ENCODE data around the gene TPO.
A peak's percentile ranks its signal among the peaks of the same experiment; 100 is the strongest.
"Not testable (repeated sequence)": the region's sequence is repeated elsewhere in the genome, so short reads cannot be mapped to it uniquely, and the experiment has no call there.

Gene TPO

DNA sequence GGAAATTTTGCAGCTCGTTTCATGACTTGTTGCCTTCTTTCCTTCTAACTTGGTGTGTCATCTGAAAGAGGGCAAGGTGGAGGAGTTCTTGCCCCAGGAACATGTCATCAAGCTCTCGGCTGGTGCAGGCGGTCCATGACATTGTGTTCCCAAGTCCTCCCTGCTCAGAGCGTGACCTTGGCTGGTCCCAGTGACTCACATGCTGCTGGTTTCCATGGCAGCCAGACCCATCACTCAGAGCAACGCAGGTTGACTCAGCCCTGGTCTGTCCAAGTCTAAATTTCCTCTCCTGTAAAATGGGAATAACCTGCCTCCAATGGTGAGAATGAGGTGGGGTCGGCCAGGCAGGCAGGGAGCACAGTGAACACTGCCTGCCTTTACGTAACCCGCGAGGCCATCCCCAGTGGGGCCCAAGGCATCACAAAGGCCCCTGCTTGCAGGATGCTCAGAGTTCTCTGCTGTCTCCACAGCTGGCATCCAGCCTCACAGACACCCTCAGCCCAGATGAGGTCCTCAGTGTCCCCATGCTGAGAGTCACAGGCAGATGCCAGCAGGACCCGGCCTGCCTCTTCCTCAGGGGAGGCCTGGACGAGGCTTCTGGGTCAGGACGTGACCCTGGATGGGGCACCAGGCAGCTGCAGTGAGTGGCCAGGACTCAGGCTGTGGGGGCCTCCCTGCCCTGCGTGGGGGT lies 143.7 kb downstream of the TPO start:
- DNase-seq (ENCODE audit: low read depth): peak; percentile 30

DNA sequence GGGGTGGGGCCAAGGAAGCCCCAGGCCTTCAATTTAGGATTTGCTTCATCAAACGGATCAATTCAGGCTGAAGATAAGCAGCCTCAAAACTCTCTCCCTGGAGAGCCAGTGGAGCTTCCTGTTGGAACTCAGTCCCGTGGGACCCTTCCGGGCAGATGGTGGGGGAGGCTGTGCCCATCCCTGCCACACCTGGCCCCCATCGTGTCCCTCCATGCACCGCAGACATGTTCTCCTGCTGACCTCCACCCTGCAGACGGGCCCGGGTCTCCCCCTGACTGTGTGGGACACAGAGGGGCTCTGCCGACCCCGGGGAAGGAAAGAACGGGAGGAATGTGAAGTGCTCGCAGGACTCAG lies 144.2 kb downstream of the TPO start:
- DNase-seq (ENCODE audit: low read depth): no peak

DNA sequence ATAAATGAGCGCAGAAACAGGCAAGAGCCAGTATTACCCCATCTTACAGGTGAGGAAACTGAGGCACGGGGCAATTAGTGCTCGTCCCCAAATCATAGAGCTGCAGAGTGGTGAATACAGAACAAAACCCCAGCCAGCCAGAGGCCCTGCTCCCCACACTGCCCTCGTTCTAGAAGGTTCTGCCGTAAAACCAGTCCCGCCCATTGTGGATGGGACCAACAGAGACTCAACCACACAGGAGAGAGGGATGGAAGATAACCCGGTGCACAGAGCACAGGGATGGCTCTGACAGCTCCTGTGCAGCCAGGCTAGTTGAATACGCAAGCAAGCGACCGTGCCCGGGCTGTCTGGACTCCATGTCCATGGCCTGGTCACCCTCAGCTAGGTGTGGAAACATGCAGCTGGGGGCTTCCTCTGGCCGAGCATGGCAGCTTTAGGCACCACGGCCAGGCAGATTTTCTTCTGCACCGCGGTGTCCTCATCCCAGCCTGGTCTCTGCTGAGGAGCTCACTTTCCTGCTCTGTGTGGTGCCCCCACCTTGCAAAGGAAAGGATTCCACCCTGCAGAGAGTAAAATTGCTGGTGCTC lies 146.4 kb downstream of the TPO start:
- DNase-seq (ENCODE audit: low read depth): no peak

DNA sequence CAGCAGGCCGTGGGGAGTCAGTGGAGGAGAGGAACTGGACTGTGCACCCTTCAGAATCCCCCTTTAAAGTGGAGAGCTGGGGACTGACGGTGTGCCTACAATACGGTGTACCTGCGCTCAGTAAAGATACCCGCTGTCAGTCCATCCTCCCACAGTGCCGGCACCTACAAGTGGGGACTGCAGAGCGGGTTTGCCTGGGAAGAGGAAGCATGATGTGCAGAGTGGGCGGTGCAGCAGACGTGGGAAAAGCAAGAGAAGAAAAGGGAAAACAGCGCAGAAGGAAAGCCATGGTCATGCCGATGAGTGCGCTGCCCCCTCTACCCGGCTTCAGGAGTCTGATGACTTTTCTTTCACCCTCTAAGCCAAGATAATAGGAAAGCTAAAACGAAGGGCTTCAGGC lies 148.0 kb downstream of the TPO start:
- no peak for DNase-seq (ENCODE audit: low read depth)

DNA sequence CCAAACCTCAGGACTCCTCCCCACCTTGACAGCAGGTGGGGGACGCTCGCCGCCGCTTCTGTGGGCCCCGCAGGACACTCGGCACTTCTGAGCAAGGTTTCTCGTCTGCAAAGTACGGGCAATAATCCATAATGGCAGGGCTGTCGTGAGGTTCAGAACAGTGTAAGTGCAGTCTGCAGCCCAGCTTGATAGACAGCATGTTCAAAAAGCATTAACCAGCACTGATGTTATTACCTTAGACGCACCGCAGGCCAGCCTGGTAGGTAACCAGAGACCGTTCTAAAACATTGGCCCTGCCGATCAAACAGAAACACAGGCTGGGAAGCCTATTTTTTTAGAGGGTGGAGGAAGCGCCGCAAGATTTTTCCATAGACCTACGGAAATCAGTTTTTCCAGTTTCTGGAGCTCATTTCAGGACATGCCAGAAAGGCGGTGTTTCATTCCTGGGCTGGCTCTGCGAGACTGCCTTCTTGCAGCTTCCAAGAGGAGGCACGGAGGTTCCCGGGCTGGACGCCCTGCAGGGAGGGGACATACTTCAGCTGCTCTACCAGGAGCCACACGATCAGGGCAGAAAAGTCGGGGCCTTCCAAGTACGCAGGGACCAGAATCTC lies 148.7 kb downstream of the TPO start:
- DNase-seq (ENCODE audit: low read depth): no peak

DNA sequence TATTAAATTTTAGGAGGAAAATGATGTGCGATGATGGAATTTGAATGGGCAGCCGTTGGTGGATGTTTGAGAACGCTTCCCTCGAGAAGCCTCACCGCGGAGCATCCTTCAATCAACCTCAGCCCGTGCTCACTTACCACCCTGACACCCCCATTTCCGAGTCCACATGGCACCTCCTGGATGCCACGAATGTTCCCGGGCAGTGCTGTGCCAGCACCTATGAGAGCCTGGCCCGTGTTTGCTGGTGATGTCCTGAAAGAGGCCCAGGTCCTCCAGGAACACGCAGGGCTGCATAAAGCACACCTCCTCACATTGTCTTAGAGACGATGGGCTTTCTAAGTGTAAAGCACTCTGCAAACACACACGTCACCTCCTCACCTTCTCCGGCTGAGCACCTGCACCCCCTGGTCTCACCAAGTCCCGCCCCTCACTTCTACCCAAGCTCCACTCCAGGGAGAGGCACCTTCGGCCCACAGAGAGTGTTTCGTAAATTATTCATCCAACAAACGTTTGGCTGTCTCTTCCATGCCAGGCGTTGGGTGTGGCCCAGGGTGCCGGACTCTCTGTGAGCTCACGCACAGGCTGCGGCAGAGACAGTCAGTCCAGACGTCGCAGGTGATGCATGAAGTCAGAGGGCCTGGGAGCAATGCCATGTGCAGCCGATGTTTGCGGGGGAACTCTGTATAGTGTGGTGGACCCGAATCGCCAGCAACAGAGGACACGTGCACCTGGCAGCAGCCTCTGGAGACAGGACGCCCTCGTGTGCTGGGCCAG lies 150.0 kb downstream of the TPO start:
- DNase-seq (ENCODE audit: low read depth): no peak

DNA sequence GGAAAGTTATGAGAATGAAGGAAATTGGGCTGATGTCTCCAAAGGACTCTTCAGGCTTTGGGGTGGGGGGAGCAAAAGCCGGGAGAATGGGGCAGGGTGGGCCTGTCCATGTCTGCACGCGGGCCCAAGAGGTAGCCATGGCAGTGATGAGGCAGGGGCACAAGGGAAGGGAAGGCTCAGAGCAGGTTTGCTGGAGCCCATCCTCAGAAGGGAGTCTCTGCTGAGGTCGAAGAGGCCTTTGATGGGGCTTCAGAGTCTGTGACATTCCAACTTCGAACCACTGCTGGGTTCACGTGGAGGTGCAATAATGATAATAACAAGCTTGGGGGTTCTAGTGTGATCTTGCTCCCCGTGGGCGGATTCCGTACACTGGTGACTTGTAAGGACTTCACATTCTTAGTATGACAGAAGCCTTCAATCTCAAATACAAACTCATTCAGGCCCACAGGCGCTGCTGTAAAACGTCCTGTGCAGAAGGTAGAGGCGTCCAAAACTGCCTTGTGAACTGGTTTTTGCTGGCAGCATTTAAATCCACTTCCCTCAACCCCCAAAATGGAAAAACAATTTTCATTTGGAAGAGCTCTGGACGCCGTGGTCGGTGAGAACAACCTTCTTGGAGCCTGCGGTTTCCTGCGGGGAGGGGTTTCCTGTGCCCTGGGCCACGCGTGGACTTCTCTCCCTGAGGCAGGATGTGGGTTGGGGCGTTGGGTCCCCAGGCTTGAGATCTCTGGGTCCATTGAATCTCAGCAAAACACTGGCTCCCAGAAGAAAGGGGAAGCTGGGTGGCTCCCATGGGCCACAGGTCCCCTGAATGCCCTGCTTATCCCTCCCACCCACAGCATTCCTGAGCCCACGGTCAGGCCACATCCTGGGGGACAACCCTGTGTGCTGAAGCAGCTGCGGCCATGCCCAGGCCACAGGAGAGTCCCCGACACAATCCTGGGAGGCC lies 151.0 kb downstream of the TPO start:
- DNase-seq (ENCODE audit: low read depth): no peak

DNA sequence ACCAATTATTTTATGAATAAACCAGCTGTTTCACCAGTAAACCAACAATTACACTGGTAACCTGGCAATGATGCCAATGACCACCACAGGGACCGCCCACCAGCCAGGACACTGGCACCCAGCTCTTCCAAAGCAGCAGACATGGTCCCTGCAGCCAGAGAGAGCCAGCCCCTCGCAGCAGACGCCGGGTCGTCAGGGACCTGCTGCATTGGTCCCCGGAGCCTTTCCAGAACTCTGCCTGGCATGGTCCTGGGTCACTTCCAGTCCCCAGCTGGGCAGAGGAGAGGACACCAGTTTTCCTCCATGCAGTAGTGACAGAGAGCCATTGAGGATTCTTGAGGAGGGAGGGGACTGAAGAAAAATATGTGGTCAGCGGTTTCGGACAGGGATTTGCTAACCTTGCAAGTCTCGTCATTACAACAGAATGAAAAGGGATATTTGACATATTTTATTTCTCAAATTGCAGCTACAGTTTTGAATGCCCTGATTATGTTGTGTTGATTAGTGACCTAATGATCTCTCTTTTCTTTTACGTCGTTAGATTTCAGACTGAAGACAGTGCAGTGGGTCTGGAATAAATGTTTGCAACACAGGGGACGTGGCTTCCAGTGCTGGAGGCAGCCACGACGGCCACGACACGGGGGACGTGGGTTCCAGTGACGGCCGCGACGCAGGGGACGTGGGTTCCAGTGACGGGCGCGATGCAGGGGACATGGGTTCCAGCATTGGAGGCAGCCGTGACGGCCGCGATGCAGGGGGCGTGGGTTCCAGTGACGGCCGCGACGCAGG lies 154.5 kb downstream of the TPO start:
- DNase-seq (ENCODE audit: low read depth): no peak

DNA sequence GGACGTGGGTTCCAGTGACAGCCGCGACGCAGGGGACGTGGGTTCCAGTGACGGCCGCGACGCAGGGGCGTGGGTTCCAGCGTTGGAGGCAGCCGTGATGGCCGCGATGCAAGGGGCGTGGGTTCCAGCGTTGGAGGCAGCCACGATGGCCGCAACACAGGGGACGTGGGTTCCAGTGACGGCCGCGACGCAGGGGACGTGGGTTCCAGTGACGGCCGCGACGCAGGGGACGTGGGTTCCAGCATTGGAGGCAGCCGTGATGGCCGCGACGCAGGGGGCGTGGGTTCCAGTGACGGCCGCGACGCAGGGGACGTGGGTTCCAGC lies 155.0 kb downstream of the TPO start:
- DNase-seq (ENCODE audit: low read depth): not testable (repeated sequence)

DNA sequence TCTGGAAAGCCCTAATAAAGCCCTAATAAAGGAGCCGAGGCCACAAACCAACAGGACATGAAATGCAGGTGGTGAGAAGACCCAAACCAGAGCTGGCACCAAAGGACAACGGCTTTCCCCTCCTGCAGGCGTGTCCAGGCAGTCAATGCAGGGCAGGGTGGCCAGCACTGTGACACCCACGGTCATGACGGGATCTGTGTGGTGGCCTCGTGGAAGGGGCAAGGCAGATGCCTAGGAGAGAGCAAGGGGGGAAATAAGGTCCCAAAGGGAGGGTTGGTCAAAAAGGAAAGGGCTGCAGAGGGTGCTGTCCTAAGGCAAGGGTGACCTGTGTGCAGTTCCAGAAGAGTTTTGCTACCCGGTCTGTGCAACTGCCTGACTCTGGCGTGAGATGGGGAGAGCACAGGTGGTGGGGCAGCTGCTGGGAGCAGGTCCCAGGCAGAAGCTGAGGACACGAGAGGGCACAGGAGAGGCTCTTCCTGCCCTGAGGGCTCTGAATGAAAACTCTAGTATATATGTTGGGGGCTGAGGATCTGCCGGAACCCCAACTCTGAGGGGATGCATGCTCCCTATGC lies 156.7 kb downstream of the TPO start:
- no peak for DNase-seq (ENCODE audit: low read depth)

DNA sequence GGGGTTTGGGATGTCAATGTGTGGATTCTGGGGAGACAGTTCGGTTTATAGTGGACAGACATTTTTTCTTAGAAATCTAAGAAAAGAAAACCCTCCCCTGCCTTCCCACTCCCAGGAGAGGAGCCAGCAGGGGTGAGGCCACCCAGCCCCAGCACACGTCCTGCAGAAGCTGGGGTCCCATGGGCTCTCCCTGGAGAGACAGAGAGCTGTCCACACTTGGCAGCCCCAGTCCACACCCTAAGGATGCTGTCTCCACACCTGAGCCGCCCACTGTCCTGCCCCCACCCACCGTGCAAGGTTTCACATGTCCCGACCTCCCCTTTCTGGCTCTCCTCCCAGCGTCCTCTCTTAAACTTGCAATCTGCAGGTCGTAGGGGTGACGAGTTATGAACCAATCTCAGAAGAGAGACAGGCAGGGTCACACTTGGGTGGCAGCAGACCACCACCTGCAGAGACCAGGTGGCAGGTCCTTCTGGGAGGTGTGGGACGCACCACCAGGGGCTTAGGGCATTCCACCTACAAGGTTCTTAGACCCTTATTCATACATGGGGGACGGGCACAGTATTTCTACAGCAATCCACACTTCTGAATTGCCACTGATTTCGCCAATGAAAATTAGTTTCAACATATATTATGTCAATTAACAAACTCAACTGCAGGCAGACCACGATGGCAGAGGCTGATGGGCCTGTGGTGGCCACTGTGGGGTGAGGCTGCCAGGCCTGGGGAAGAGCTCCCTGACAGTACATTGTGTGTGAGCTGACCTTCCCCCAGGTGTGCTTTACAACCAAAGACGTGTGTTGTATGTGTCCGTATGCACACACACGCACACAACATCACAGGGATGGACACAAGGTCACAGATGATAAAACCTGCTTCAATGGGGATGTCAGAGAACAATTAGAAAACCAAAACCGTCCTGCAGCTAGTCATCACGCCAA lies 158.5 kb downstream of the TPO start:
- DNase-seq (ENCODE audit: low read depth): no peak

DNA sequence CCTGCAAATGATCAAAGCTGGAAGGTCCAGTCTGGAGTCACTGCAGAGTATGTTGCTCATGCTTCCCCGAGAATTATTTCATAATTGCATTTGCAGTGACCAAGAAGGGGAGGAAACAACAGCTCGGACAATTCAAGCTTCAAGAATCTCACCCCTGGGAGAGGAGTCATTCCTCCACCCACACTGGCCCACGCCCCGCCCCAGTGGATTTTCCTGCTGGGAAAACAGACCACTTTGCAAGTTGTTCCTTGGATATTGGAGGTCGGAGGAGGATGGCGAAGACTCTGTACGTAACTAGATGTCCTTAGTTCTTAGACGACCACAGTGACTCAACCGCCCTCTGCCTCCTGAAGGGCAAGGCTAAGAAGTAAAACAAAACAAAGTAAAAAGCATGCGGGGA lies 159.4 kb downstream of the TPO start:
- no peak for DNase-seq (ENCODE audit: low read depth)

DNA sequence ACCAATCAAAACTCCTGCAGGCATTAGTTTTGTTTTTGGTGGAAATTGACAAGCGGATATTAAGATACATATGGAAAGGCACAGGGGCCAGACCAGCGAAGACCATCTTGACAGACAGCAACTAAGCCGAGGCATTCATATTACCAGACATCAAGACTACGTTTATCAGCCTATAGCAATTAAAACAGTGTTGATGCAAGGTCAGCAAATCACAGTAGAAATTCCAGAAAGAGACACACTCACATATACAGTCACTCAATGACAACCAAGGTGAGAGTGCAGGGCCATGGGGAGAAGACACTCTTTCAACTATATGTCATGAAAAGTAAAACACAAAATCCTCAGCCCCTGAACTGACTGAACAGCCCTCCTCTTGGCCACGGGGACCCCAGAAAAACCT lies 164.6 kb downstream of the TPO start:
- DNase-seq (ENCODE audit: low read depth): no peak

DNA sequence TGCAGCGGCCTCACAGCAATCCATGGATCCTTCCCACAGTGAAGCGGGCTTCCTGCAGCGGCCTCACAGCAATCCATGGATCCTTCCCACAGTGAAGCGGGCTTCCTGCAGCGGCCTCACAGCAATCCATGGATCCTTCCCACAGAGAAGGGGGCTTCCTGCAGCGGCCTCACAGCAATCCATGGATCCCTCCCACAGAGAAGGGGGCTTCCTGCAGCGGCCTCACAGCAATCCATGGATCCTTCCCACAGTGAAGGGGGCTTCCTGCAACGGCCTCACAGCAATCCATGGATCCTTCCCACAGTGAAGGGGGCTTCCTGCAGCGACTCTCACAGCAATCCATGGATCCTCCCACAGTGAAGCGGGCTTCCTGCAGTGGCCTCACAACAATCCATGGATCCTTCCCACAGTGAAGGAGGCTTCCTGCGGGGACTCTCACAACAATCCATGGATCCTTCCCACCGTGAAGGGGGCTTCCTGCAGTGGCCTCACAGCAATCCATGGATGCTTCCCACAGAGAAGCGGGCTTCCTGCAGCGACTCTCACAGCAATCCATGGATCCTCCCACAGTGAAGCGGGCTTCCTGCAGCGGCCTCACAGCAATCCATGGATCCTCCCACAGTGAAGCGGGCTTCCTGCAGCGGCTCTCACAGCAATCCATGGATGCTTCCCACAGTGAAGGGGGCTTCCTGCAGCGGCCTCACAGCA lies 168.1 kb downstream of the TPO start:
- DNase-seq (ENCODE audit: low read depth): not testable (repeated sequence)

DNA sequence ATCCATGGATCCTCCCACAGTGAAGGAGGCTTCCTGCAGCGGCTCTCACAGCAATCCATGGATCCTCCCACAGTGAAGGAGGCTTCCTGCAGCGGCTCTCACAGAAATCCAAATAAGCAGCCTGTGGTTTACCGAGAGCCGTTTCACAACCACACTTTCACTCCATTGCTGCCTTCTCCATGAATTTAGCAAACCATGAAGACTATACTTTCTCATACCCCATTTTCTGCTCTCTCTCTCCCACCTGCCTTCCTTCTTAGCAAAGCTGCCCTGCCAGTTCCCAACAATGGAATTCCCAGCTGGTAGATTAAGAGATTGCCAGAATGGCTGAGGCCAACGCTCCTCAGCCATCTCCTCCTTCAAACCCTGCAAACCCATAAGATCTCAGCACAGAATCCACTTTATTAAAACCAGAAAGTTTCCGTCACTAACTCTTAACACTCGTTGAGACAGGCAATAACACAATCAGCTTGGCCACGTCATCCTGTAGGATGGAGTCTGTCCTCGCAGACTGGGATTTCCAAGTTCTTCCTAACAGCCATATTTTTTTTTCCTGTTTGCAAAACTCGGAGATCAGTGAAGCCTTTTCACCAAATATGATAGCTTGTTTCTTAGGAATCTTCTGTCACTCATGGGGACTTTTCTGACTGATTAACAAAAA lies 168.8 kb downstream of the TPO start:
- DNase-seq (ENCODE audit: low read depth): no peak

DNA sequence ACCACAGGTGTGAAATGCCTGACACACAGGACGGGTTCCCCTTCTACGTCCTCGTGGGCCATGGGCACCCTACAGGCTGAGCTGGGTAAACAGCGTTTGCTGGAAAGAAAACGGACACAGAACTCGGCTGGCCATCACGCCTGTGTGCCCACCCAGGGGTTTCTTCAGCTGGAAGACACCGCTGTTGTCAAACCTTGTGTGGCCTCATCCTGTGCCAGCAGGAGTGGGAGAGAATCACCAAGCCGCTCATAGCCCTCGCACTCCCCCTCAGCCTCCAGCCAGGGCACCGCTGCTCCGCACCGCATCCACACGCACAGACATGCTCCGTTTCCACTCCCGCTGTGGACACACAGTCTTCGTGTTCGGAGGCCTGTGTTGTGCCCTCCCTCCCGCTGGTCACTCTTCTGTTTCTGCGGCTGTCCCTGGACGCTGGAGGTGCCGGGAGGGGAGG lies 169.7 kb downstream of the TPO start:
- no peak for DNase-seq (ENCODE audit: low read depth)

DNA sequence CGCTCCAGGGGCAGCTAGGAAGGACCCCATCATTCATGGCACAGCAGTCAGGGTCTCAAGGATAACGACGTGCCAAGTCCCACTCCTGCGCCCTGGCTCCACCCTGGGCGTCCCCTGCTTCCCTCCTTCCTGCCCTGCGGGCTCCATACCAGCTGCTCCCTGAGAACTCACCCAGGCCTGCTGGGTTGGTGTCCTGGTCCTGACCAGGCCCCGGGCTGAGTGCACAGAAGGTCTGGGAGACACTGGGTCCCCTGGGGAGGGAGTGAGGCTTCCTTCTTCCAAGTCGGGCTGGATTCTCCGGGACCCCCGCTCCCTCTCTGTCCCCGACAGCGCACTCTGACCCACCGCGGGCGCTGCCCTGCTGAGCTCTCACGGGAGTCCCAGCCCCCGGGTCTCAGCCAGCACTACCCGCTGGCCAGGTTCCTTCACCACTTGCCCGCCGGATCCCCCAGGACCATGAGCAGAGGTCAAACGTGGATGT lies 170.8 kb downstream of the TPO start:
- DNase-seq (ENCODE audit: low read depth): no peak

Data from fibroblast of gingiva (primary cell).